Glutamatergic neuron (in vitro differentiated cells): Measurements from ENCODE around the gene AIF1L. TPM values are rescaled to one million over a fixed set of nuclear protein-coding genes. Genes with fewer than 3 reads are reported as not detected.

Experiments
- DNase-seq: peaks from one replicate; pipeline ENCODE4 v3.0.0; 2022
- H3K27ac Mint-ChIP-seq: one replicate; pipeline ENCODE4 v1.8.0; 2020; ENCODE audit warnings: mild to moderate bottlenecking, mixed read lengths, inconsistent platforms; ENCODE audit not compliant: unreplicated experiment
- H3K27me3 Mint-ChIP-seq: one replicate; pipeline ENCODE4 v1.8.0; 2020; ENCODE audit warnings: mild to moderate bottlenecking, moderate library complexity, mixed read lengths, inconsistent platforms; ENCODE audit not compliant: unreplicated experiment
- H3K36me3 Mint-ChIP-seq: one replicate; pipeline ENCODE4 v1.8.0; 2020; ENCODE audit warnings: mild to moderate bottlenecking, mixed read lengths, inconsistent platforms; ENCODE audit not compliant: unreplicated experiment
- H3K4me1 Mint-ChIP-seq: one replicate; pipeline ENCODE4 v1.8.0; 2020; ENCODE audit warnings: mild to moderate bottlenecking, low read depth, mixed read lengths, inconsistent platforms; ENCODE audit not compliant: unreplicated experiment
- H3K4me3 Mint-ChIP-seq: one replicate; pipeline ENCODE4 v1.8.0; 2020; ENCODE audit warnings: mild to moderate bottlenecking, mixed read lengths, inconsistent platforms; ENCODE audit not compliant: unreplicated experiment
- H3K9me3 Mint-ChIP-seq: one replicate; pipeline ENCODE4 v1.8.0; 2020; ENCODE audit warnings: mild to moderate bottlenecking, moderate library complexity, mixed read lengths, inconsistent platforms; ENCODE audit not compliant: unreplicated experiment
- total RNA-seq: library from RNA; stranded (reverse); fragmentation: NEBNext Ultra II Directional; extraction: Animal tissue kit (Norgen Biotek cat#: 25700); gene quantifications from one replicate; pipeline ENCODE4 v1.2.1, GENCODE V29; 2021; ENCODE audit not compliant: unreplicated experiment
- TF ChIP-seq, protein P1 (sequence below): fragments of 200-600 bp; sonication (generic); IDR thresholded peaks from one replicate; pipeline ENCODE4 v1.5.0; 2021; ENCODE audit not compliant: partially characterized antibody, unreplicated experiment

AIF1L gene
- total RNA-seq, 1 donor from 2014 or later = 16.7 TPM

GRCh38 chr9:131056781-131057506 is 39.4 kb upstream of the AIF1L start:
- TF ChIP-seq, protein P1, sequence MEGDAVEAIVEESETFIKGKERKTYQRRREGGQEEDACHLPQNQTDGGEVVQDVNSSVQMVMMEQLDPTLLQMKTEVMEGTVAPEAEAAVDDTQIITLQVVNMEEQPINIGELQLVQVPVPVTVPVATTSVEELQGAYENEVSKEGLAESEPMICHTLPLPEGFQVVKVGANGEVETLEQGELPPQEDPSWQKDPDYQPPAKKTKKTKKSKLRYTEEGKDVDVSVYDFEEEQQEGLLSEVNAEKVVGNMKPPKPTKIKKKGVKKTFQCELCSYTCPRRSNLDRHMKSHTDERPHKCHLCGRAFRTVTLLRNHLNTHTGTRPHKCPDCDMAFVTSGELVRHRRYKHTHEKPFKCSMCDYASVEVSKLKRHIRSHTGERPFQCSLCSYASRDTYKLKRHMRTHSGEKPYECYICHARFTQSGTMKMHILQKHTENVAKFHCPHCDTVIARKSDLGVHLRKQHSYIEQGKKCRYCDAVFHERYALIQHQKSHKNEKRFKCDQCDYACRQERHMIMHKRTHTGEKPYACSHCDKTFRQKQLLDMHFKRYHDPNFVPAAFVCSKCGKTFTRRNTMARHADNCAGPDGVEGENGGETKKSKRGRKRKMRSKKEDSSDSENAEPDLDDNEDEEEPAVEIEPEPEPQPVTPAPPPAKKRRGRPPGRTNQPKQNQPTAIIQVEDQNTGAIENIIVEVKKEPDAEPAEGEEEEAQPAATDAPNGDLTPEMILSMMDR = no peak
- no peaks in the 10 kb centered on the region for H3K4me1 Mint-ChIP-seq
- no peaks in the 10 kb centered on the region for H3K9me3 Mint-ChIP-seq
- no peaks in the 10 kb centered on the region for H3K36me3 Mint-ChIP-seq
- H3K27ac Mint-ChIP-seq = no peak overlapping the region
- H3K27me3 Mint-ChIP-seq = no peaks in the 10 kb centered on the region
- no peak overlapping the region for H3K4me3 Mint-ChIP-seq
- no peak for DNase-seq

DNA sequence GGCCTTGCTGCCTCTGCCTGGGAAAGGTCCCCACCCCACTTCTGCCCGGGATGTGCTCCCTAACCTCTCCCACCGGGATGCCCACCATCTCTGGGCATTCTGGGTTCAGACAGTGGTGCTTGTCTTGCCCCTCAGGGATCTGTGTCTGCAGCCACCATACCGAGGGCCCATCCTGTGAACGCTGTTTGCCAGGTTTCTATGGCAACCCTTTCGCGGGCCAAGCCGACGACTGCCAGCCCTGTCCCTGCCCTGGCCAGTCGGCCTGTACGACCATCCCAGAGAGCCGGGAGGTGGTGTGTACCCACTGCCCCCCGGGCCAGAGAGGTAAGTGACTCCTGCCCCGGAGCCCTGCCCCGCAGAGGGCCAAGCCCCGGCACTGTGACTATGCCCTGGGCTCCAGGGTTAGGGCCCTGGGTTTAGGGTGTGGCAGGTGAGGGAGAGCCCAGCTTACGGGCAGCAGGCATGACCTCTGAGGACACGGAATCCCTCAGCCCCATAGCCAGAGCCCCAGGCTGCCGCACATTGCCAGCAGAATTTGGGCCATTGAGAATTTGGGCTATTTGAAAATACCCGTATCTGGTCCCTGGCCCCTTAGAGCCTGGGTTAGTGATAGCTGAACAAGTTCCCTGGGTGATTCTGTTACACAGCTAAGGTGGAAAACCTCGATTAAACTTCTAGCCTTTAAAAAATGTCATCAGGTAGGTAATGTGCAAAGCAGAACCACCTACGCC is 35.3 kb upstream of the AIF1L start:
- Mint-ChIP-seq H3K27ac (no peak overlapping the region), H3K27me3 (no peaks in the 10 kb centered on the region), H3K36me3 (peaks cover 5% of the 10 kb centered on the region), H3K4me3 (no peak overlapping the region), H3K4me1 (peaks cover 4% of the 10 kb centered on the region), H3K9me3 (peaks cover 4% of the 10 kb centered on the region)
- DNase-seq = no peak
- TF ChIP-seq, protein P1 = no peak

GRCh38 chr9:131062969-131063368 is 33.4 kb upstream of the AIF1L start:
- H3K4me1 Mint-ChIP-seq = peaks cover 7% of the 10 kb centered on the region
- peaks cover 5% of the 10 kb centered on the region for H3K36me3 Mint-ChIP-seq
- no peak for DNase-seq
- H3K27ac Mint-ChIP-seq = no peak overlapping the region
- H3K27me3 Mint-ChIP-seq = no peaks in the 10 kb centered on the region
- TF ChIP-seq, protein P1 = no peak
- no peak overlapping the region for H3K4me3 Mint-ChIP-seq
- H3K9me3 Mint-ChIP-seq = peaks cover 7% of the 10 kb centered on the region

GRCh38 chr9:131065599-131065998 is 30.7 kb upstream of the AIF1L start:
- Mint-ChIP-seq H3K27ac (no peak overlapping the region), H3K9me3 (peaks cover 7% of the 10 kb centered on the region), H3K36me3 (peaks cover 5% of the 10 kb centered on the region), H3K4me1 (peaks cover 7% of the 10 kb centered on the region), H3K27me3 (peaks cover 2% of the 10 kb centered on the region), H3K4me3 (no peak overlapping the region)
- TF ChIP-seq, protein P1 = no peak
- no peak for DNase-seq

DNA sequence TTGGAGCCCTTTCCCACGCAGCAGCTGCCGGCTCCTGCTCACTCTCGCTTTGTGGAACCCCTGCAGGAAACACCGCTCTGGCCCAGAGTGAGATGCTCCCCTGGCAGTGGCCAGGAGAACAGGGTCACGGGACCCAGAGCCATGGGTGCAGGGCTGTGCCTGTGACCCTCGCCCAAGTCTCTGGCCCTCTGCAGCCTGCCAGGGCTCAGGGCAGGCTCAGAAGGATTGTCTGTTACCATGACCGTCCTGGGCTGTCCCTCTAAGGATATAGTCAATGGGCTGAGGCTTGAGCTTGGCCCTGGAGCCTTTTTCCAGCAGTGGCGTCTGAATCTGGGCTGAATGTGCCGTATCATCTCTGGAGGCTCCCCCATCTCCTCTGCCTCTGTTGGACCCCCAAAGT is 28.7 kb upstream of the AIF1L start:
- Mint-ChIP-seq H3K36me3 (peaks cover 5% of the 10 kb centered on the region), H3K4me1 (peaks cover 7% of the 10 kb centered on the region), H3K27ac (peak overlapping the region; percentile 33), H3K4me3 (no peak overlapping the region), H3K27me3 (peaks cover 2% of the 10 kb centered on the region), H3K9me3 (peaks cover 7% of the 10 kb centered on the region)
- TF ChIP-seq, protein P1 = no peak
- no peak for DNase-seq
